ENCODE data around the gene ANKRD42. TPM values are rescaled to one million over a fixed set of nuclear protein-coding genes. Genes with fewer than 3 reads are reported as not detected.

The ANKRD42 gene
- total RNA-seq, 4 donors from 2014 or later = 3.6 to 27.2 (median 9.8) TPM

DNA sequence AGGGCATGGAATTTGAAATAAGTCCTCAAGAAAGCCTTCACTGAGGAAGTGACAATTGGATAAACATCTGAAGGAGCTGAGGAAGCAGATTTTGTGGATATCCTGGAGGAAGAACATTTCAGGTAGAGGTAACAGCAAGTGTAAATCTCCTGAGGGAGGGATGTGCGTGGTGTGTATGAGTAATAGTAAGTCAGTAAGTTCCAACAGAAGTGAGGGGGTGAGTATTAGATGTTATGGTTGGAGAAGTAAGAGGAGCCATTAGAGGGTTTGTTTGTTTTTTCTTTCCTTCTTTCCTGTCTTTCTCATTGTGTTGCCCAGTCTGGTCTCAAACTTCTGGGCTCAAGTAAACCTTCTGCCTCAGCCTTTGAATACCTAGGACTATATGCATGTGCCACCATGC is 29.0 kb downstream of the ANKRD42 start:
- no peaks in the 10 kb centered on the region for H3K27me3 ChIP-seq
- TF ChIP-seq POLR2A (IDR thresholded peaks at IDR 0.05) = no peak
- no peak for TF ChIP-seq CTCF (IDR thresholded peaks at IDR 0.05)
- no peak for DNase-seq
- H3K4me3 ChIP-seq = no peak overlapping the region
- no peaks in the 10 kb centered on the region for H3K4me1 ChIP-seq
- no peak overlapping the region for H3K27ac ChIP-seq
- no peaks in the 10 kb centered on the region for H3K36me3 ChIP-seq
- H3K9me3 ChIP-seq = no peaks in the 10 kb centered on the region

DNA sequence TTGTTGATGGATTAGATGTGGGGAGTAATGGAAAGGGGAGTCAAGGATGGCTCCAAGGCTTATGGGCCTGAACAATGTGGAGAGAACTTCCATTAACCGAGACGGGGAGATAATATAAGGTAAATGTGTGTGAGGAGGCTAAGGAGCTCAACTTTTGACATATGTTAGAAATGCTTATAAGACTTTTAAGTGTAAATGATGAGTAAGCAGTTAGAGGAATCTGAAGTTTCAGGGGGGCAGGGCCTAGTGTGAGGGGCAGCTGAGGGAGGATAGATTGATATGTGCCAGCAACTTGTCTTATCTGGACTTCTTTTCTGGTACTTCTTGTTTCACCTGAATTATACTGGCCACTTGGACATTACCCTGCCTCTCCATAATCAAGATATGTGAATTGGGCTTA is 29.9 kb downstream of the ANKRD42 start:
- DNase-seq = no peak
- H3K4me3 ChIP-seq = no peak overlapping the region
- no peaks in the 10 kb centered on the region for H3K36me3 ChIP-seq
- H3K4me1 ChIP-seq = no peaks in the 10 kb centered on the region
- no peak overlapping the region for H3K27ac ChIP-seq
- TF ChIP-seq CTCF (IDR thresholded peaks at IDR 0.05) (no peak), POLR2A (IDR thresholded peaks at IDR 0.05) (no peak)
- H3K27me3 ChIP-seq = no peaks in the 10 kb centered on the region
- H3K9me3 ChIP-seq = no peaks in the 10 kb centered on the region

- H3K27ac ChIP-seq = no peak overlapping the region
- no peak for DNase-seq
These were observed 42.3 kb downstream of the ANKRD42 start for GRCh38 chr11:83235825-83236224.

DNA sequence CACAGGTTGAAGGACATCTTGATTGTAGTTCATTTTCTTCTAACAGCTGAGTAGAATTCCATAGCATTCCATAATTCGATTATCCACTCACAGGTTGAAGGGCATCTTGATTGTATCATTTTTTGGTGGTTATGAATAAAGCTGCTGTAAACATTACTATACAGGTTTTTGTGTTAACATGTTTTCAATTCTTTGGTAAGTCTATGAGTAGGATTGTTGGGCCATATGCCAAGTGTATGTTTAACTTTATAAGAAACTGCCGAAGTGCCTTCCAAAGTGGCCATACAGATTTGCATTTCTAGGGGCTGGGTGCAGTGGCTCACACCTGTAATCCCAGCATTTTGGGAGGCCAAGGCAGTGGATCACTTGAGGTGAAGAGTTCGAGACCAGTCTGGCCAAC is 44.6 kb downstream of the ANKRD42 start:
- H3K27me3 ChIP-seq = no peaks in the 10 kb centered on the region
- no peak overlapping the region for H3K27ac ChIP-seq
- TF ChIP-seq CTCF (IDR thresholded peaks at IDR 0.05) (no peak), POLR2A (IDR thresholded peaks at IDR 0.05) (no peak)
- no peaks in the 10 kb centered on the region for H3K36me3 ChIP-seq
- no peaks in the 10 kb centered on the region for H3K4me1 ChIP-seq
- H3K4me3 ChIP-seq = no peak overlapping the region
- DNase-seq = no peak
- H3K9me3 ChIP-seq = no peaks in the 10 kb centered on the region

More at GRCh38 chr11:83235825-83236224, 42.3 kb downstream of the ANKRD42 start:
- H3K9me3 ChIP-seq = no peaks in the 10 kb centered on the region
- H3K4me3 ChIP-seq = no peak overlapping the region
- H3K27me3 ChIP-seq = no peaks in the 10 kb centered on the region
- H3K4me1 ChIP-seq = no peaks in the 10 kb centered on the region
- no peaks in the 10 kb centered on the region for H3K36me3 ChIP-seq
- TF ChIP-seq CTCF (IDR thresholded peaks at IDR 0.05) (no peak), POLR2A (IDR thresholded peaks at IDR 0.05) (no peak)

DNA sequence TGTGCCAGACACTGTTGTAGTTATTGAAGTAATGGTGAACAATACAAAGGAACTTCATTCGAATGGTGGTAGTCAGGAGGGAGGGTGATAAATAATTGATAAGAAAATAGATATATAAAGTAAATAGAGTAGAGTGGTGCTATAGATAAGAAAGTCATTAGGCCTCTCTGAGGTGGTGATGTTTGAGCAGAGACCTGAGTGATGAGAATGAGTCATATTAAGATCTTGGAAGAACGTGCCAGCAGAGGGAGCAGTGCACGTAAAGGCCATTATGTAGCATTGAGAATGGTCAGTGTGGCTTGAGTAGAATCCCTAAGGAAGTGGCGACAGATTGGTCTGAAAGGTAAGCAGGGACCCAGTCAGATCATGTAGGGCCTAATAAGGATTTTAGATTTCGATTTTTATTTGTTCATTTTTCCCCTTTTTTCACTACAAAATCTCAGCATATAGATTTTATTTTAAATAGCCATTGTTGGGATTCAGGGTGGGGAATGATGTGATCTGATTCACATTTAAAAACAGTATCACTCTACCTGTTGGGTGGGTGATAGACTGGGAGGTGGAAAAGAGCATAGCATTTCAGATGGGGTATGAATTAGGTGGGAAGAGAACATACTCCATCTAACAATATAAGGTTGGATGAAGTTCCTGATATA is 47.9 kb downstream of the ANKRD42 start:
- no peaks in the 10 kb centered on the region for H3K36me3 ChIP-seq
- no peak overlapping the region for H3K4me3 ChIP-seq
- no peaks in the 10 kb centered on the region for H3K27me3 ChIP-seq
- peak in 2 of 3 donors; percentile 55 to 81 for DNase-seq
- no peaks in the 10 kb centered on the region for H3K4me1 ChIP-seq
- TF ChIP-seq CTCF (IDR thresholded peaks at IDR 0.05) = peak in 4 of 6 experiments; percentile 42 to 79 (median 67)
- TF ChIP-seq POLR2A (IDR thresholded peaks at IDR 0.05) = no peak
- H3K9me3 ChIP-seq = no peaks in the 10 kb centered on the region
- no peak overlapping the region for H3K27ac ChIP-seq
